ENCODE measurements around the gene TEX28.
"Not testable (repeated sequence)": the region's sequence is repeated elsewhere in the genome, so short reads cannot be mapped to it uniquely, and the experiment has no call there.

DNA sequence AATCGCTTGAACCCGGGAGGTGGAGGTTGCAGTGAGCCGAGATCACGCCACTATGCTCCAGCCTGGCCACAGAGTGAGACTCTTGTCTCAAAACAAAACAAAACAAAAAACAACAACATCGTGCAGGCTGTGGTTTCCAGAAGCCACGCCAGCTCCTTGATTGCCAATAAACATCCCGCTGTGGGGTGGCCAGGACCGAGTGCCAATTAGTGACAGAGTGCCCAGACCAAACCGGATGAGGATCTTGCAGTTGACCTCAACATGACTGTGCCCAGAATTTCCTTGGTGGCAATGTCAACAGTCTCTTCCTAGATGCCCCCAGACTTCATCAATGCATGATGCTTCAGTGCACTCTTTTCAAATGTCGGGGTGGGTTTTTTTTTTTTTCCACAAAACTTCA lies 36.2 kb downstream of the TEX28 start:
- TF ChIP-seq, protein P1, sequence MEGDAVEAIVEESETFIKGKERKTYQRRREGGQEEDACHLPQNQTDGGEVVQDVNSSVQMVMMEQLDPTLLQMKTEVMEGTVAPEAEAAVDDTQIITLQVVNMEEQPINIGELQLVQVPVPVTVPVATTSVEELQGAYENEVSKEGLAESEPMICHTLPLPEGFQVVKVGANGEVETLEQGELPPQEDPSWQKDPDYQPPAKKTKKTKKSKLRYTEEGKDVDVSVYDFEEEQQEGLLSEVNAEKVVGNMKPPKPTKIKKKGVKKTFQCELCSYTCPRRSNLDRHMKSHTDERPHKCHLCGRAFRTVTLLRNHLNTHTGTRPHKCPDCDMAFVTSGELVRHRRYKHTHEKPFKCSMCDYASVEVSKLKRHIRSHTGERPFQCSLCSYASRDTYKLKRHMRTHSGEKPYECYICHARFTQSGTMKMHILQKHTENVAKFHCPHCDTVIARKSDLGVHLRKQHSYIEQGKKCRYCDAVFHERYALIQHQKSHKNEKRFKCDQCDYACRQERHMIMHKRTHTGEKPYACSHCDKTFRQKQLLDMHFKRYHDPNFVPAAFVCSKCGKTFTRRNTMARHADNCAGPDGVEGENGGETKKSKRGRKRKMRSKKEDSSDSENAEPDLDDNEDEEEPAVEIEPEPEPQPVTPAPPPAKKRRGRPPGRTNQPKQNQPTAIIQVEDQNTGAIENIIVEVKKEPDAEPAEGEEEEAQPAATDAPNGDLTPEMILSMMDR (IDR thresholded peaks at IDR 0.05) = not testable (repeated sequence)
- TF ChIP-seq POLR2A (IDR thresholded peaks at IDR 0.05) = not testable (repeated sequence)

Data from right lobe of liver (tissue), 4 donors.